Measurements from ENCODE around the gene NUDT6. TPM values are rescaled to one million over a fixed set of nuclear protein-coding genes. Genes with fewer than 3 reads are reported as not detected.
"Not testable (repeated sequence)": the region's sequence is repeated elsewhere in the genome, so short reads cannot be mapped to it uniquely, and the experiment has no call there.

Gene NUDT6
- total RNA-seq, 1 donor from 2014 or later: 11.6 TPM

- peak overlapping the region; percentile 85 to 89 for H3K27ac ChIP-seq
- no peaks in the 10 kb centered on the region for H3K9me3 ChIP-seq
- H3K27me3 ChIP-seq: no peaks in the 10 kb centered on the region
- no peaks in the 10 kb centered on the region for H3K36me3 ChIP-seq
- peaks cover 14 to 45% of the 10 kb centered on the region in 2 donors for H3K4me1 ChIP-seq
- TF ChIP-seq CTCF (IDR thresholded peaks at IDR 0.05): no peak
- intact Hi-C loops (cut with DNase I): loop anchor here (5.0 kb wide), 1 partner anchor 48 kb away; no protein-coding TSS in a partner anchor
- peak in 1 of 2 donors; percentile 76 for DNase-seq (ENCODE audit: low spot score in 2 of 2)
- H3K4me3 ChIP-seq: peak overlapping the region; percentile 14 to 59
These were observed 67.7 kb downstream of the NUDT6 start for GRCh38 chr4:122854447-122855352.

DNA sequence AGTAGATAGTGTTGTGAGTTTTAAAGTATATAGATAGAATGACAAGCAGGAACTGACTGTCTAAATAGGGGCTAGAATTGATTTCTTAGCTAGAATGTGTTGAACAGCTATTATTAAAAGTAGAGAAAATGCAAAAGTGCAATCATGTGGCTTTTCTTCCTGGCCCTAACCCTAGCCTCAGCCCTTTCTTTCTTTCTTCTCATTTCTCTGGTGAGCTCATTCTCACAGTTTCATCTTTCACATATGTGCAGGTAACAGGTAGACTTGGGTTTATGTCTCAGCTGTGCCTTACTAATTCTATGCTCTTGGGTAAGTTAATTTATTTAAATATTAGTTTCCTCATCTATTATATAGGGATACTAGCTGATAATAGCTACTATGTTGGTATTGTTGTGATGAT, 70.8 kb downstream of the NUDT6 start:
- no peak for TF ChIP-seq CTCF (IDR thresholded peaks at IDR 0.05)
- H3K4me3 ChIP-seq: no peak overlapping the region
- H3K27ac ChIP-seq: no peak overlapping the region
- no peaks in the 10 kb centered on the region for H3K9me3 ChIP-seq
- intact Hi-C loops (cut with DNase I): no loop called here
- no peak for DNase-seq (ENCODE audit: low spot score in 2 of 2)
- no peaks in the 10 kb centered on the region for H3K27me3 ChIP-seq
- H3K36me3 ChIP-seq: no peaks in the 10 kb centered on the region
- H3K4me1 ChIP-seq: peaks cover 11 to 27% of the 10 kb centered on the region in 2 donors

DNA sequence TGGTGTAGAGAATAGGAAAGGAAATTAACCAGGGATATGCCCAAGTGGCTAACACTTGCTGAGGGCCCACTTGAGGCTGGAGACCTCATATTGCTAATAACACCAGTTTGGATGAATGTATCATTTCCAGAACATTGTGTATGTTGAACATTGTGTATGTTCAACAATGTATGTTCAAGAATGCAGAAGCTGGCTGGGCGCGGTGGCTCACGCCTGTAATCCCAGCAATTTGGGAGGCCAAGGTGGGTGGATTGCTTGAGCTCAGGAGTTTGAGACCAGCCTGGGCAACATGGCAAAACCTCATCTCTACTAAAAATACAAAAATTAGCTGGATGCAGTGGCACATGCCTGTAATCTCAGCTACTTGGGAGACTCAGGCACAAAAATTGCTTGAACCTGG, 72.6 kb downstream of the NUDT6 start:
- H3K36me3 ChIP-seq; H3K4me3 ChIP-seq; intact Hi-C loops (cut with DNase I); H3K27ac ChIP-seq; DNase-seq (ENCODE audit: low spot score in 2 of 2); H3K9me3 ChIP-seq; H3K27me3 ChIP-seq: not testable (repeated sequence)
- peaks cover 4 to 25% of the 10 kb centered on the region in 2 donors for H3K4me1 ChIP-seq

- Histone ChIP-seq H3K36me3 (no peaks in the 10 kb centered on the region), H3K4me3 (no peak overlapping the region), H3K9me3 (no peaks in the 10 kb centered on the region), H3K27ac (peak overlapping the region in 1 of 2 donors; percentile 5), H3K27me3 (no peaks in the 10 kb centered on the region), H3K4me1 (peaks cover 0 to 32% of the 10 kb centered on the region in 2 donors)
- TF ChIP-seq CTCF (IDR thresholded peaks at IDR 0.05): no peak
- no peak for DNase-seq (ENCODE audit: low spot score in 2 of 2)
- intact Hi-C loops (cut with DNase I): no loop called here
These were observed 74.5 kb downstream of the NUDT6 start for GRCh38 chr4:122847931-122848330.

DNA sequence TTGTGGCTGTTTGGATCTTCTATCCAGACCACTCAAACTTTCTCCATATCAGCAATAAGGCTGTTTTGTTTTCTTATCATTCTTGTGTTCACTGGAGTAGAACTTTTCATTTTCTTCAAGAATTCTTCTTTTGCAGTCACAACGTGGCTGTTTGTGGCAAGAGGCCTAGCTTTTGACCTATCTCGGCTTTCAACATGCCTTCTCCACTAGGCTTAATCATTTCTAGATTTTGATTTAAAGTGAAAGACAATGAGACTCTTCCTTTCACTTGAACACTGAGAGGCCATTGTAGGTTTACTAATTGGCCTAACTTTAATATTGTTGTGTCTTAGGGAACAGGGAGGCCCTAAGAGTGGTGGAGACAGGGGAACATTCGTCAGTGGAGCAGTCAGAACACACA, 76.6 kb downstream of the NUDT6 start:
- intact Hi-C loops (cut with DNase I): no loop called here
- no peak for DNase-seq (ENCODE audit: low spot score in 2 of 2)
- no peaks in the 10 kb centered on the region for H3K9me3 ChIP-seq
- H3K27me3 ChIP-seq: no peaks in the 10 kb centered on the region
- no peak overlapping the region for H3K4me3 ChIP-seq
- peaks cover 0 to 38% of the 10 kb centered on the region in 2 donors for H3K4me1 ChIP-seq
- peak overlapping the region; percentile 32 to 62 for H3K27ac ChIP-seq
- no peaks in the 10 kb centered on the region for H3K36me3 ChIP-seq
- no peak for TF ChIP-seq CTCF (IDR thresholded peaks at IDR 0.05)

DNA sequence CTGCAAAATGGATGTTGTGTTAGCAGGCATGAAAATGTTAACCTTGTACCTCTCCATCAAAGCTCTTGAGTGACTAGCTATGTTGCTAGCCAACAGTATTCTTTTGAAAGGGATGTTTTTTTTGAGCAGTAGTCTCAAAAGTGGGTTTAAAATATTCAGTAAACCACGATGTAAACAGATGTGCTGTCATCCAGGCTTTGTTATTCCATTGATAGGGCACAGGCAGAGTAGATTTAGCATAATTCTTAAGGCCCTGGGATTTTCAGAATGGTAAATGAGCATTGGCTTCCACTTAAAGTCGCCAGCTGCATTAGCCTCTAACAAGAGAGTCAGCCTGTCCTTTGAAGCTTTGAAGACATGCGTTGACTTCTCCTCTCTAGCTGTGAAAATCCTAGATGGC, 77.3 kb downstream of the NUDT6 start:
- Histone ChIP-seq H3K27me3 (no peaks in the 10 kb centered on the region), H3K36me3 (no peaks in the 10 kb centered on the region), H3K4me1 (peaks cover 0 to 33% of the 10 kb centered on the region in 2 donors), H3K4me3 (no peak overlapping the region), H3K9me3 (no peaks in the 10 kb centered on the region), H3K27ac (peak overlapping the region; percentile 62 to 82)
- intact Hi-C loops (cut with DNase I): no loop called here
- no peak for DNase-seq (ENCODE audit: low spot score in 2 of 2)
- no peak for TF ChIP-seq CTCF (IDR thresholded peaks at IDR 0.05)

DNA sequence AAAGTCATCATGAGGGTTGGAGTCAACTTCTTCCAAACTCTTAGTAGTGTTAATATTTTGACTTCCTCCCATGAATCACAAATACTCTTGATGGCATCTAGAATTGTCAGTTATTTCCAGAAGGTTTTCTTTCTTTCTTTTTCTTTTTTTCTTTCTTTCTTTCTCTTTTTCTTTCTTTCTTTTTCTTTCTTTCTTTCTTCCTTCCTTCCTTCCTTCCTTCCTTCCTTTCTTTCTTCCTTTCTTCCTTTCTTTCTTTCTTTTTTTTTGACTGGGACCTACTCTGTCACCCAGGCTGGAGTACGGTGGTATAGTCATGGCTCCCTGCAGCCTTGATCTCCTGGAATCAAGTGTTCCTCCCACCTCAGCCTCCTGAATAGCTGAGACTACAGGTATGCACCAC, 78.0 kb downstream of the NUDT6 start:
- H3K9me3 ChIP-seq; intact Hi-C loops (cut with DNase I); DNase-seq (ENCODE audit: low spot score in 2 of 2); H3K36me3 ChIP-seq; H3K27me3 ChIP-seq; H3K4me3 ChIP-seq: not testable (repeated sequence)
- Histone ChIP-seq H3K4me1 (peaks cover 0 to 28% of the 10 kb centered on the region in 2 donors), H3K27ac (peak overlapping the region; percentile 62 to 82)

Measured in ascending aorta (tissue), 2 donors.